ENCODE data around the gene GPX1. TPM values are rescaled to one million over a fixed set of nuclear protein-coding genes. Genes with fewer than 3 reads are reported as not detected.

Gene GPX1
- total RNA-seq, 1 experiment from 2014 or later = 253 TPM

DNA sequence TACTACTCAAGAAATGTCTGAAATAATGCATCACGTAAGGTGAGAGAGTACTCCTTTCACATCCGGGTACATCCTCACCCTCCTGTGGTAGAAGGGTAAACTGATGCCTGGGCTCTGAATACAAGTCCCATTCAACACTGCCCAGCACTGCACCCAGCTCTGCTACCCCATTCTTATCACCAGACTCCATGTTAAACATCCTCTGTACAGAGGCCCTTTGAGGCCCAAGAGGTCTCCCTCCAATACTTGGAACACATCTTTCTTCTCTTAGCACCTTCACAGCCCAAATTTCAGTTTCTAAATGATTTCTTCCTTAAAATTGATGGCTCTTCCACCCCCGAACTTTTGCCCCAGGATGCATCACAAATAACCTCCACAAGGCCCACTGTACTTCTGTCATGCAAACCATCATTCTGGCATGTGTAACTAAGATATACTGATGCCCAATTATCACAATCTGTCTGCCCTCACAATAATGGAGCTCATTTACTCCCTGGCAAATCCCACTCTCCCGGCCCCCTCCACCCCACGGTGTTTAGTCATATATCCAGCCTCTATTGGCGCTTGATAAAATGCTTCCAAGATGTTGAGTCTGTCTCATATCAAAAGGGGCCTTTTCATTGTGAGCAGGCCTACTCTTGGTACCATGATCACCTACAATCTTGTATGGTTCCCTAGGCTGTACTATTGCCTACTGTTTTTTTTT is 12.6 kb upstream of the GPX1 start:
- Histone ChIP-seq H4K5ac (ENCODE audit: insufficient read length, low read depth, low read length) (no peak overlapping the region), H3K79me2 (ENCODE audit: insufficient read depth, low read length) (peaks cover 2% of the 10 kb centered on the region; the same call in 1 of the 2 replicates), H3K27ac (ENCODE audit: insufficient read length, low read depth, low read length) (no peak overlapping the region), H2BK120ac (ENCODE audit: low read depth, low read length, poor library complexity, severe bottlenecking) (no peak overlapping the region), H3K56ac (ENCODE audit: insufficient read length, low read depth, low read length) (no peak overlapping the region), H2BK12ac (ENCODE audit: insufficient read length, low read depth, low read length) (no peak overlapping the region), H3K23ac (ENCODE audit: insufficient read length, low read depth, low read length) (no peak overlapping the region), H3K4ac (ENCODE audit: low read depth, low read length) (no peak overlapping the region), H3K27me3 (ENCODE audit: insufficient read depth, low read length) (no peaks in the 10 kb centered on the region; the same call in 1 of the 2 replicates), H3K23me2 (ENCODE audit: insufficient read length, low read depth, low read length, poor library complexity, severe bottlenecking) (no peaks in the 10 kb centered on the region), H2BK15ac (ENCODE audit: low read depth, low read length) (no peak overlapping the region), H3K4me1 (ENCODE audit: insufficient read depth, low read length) (no peaks in the 10 kb centered on the region), H3K4me2 (ENCODE audit: insufficient read depth, insufficient read length, low read length) (no peak overlapping the region), H2AFZ (ENCODE audit: low read length) (no peak overlapping the region), H3T11ph (ENCODE audit: low read length) (no peak overlapping the region), H3K79me1 (ENCODE audit: insufficient read depth, low read depth, low read length, poor library complexity, severe bottlenecking) (peaks cover 14% of the 10 kb centered on the region), H4K20me1 (ENCODE audit: control insufficient read depth, insufficient read depth, insufficient read length) (peaks cover 4% of the 10 kb centered on the region), H4K91ac (ENCODE audit: insufficient read length, low read depth, low read length) (no peak overlapping the region), H3K9ac (ENCODE audit: extremely low read depth, insufficient read length, low read length) (no peak overlapping the region), H2AK5ac (ENCODE audit: insufficient read length, low read length) (no peak overlapping the region), H3K14ac (ENCODE audit: insufficient read depth, low read length) (no peak overlapping the region), H3K9me3 (ENCODE audit: control insufficient read depth, low read depth, low read length) (no peaks in the 10 kb centered on the region), H2BK5ac (ENCODE audit: insufficient read length, low read length) (no peak overlapping the region), H4K8ac (replicated peaks; ENCODE audit: insufficient read length, low read depth, low read length) (no peak overlapping the region), H3K18ac (ENCODE audit: insufficient read length, low read depth, low read length) (no peak overlapping the region), H2BK20ac (ENCODE audit: low read depth, low read length, poor library complexity, severe bottlenecking) (no peak overlapping the region)
- Mint-ChIP-seq H3K27me3 (ENCODE audit: low read depth) (no peaks in the 10 kb centered on the region), H3K4me1 (no peaks in the 10 kb centered on the region), H3K4me3 (no peak overlapping the region), H3K27ac (peak overlapping the region; percentile 0 to 18 (median 5); a peak in 4 of 7 replicates), H3K36me3 (ENCODE audit: insufficient read depth in 1 of 3, low read depth in 3 of 3) (peaks cover 51 to 80% (median 70%) of the 10 kb centered on the region in 3 experiments), H3K9me3 (no peaks in the 10 kb centered on the region)
- WGBS (ENCODE audit: extremely low coverage, insufficient read length, low lambda C conversion rate) = no CpG with 5 or more reads among the region's 6 CpGs
- DNase-seq = no peak
- TF ChIP-seq, protein P1, sequence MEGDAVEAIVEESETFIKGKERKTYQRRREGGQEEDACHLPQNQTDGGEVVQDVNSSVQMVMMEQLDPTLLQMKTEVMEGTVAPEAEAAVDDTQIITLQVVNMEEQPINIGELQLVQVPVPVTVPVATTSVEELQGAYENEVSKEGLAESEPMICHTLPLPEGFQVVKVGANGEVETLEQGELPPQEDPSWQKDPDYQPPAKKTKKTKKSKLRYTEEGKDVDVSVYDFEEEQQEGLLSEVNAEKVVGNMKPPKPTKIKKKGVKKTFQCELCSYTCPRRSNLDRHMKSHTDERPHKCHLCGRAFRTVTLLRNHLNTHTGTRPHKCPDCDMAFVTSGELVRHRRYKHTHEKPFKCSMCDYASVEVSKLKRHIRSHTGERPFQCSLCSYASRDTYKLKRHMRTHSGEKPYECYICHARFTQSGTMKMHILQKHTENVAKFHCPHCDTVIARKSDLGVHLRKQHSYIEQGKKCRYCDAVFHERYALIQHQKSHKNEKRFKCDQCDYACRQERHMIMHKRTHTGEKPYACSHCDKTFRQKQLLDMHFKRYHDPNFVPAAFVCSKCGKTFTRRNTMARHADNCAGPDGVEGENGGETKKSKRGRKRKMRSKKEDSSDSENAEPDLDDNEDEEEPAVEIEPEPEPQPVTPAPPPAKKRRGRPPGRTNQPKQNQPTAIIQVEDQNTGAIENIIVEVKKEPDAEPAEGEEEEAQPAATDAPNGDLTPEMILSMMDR (conservative IDR thresholded peaks at IDR 0.05) = no peak
